ENCODE measurements around the gene SCUBE1. TPM values are rescaled to one million over a fixed set of nuclear protein-coding genes. Genes with fewer than 3 reads are reported as not detected.

The SCUBE1 gene
- total and polyA plus RNA-seq, 2 experiments from 2014 or later: 0.81 to 3.2 TPM

DNA sequence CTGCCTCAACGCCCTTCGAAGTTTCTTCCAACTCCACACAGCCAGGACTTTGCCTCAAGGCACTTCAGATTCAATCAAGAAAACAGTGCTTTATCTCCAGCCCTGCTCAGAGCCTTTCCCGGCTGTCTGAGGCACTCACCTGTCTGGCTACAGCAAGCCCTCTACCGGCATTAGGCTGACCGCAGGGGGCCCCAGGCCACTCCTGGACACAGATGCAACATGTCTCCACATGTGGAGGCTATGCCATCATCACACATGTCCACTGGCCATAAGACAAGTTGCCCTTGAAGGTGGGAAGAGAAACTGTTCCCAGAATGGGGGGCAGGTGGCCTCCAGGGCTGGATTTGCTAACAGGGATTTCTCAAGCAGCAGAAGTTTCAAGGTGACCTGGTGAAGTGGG is 10.0 kb downstream of the SCUBE1 start:
- TF ChIP-seq, protein P1, sequence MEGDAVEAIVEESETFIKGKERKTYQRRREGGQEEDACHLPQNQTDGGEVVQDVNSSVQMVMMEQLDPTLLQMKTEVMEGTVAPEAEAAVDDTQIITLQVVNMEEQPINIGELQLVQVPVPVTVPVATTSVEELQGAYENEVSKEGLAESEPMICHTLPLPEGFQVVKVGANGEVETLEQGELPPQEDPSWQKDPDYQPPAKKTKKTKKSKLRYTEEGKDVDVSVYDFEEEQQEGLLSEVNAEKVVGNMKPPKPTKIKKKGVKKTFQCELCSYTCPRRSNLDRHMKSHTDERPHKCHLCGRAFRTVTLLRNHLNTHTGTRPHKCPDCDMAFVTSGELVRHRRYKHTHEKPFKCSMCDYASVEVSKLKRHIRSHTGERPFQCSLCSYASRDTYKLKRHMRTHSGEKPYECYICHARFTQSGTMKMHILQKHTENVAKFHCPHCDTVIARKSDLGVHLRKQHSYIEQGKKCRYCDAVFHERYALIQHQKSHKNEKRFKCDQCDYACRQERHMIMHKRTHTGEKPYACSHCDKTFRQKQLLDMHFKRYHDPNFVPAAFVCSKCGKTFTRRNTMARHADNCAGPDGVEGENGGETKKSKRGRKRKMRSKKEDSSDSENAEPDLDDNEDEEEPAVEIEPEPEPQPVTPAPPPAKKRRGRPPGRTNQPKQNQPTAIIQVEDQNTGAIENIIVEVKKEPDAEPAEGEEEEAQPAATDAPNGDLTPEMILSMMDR (conservative IDR thresholded peaks at IDR 0.05; ENCODE audit: low read depth in 2 of 2): no peak
- TF ChIP-seq EZH2phosphoT487 (IDR thresholded peaks at IDR 0.05; ENCODE audit: unreplicated experiment) (no peak), ZNF331 (CRISPR knock-in tag; IDR thresholded peaks at IDR 0.05; ENCODE audit: low read depth) (no peak), ZNF114 (CRISPR knock-in tag; IDR thresholded peaks at IDR 0.05) (no peak), EZH2 (IDR thresholded peaks at IDR 0.05; ENCODE audit: low read depth, unreplicated experiment) (no peak), NANOG (IDR thresholded peaks at IDR 0.05; ENCODE audit: borderline replicate concordance) (no peak), POLR2AphosphoS5 (IDR thresholded peaks at IDR 0.05; ENCODE audit: low read depth) (no peak), JUNB (IDR thresholded peaks at IDR 0.05; ENCODE audit: unreplicated experiment) (no peak), CREB1 (CRISPR knock-in tag; IDR thresholded peaks at IDR 0.05; ENCODE audit: low read depth) (no peak), STAT1 (IDR thresholded peaks at IDR 0.05; ENCODE audit: unreplicated experiment) (no peak)
- TF ChIP-seq, protein P2, sequence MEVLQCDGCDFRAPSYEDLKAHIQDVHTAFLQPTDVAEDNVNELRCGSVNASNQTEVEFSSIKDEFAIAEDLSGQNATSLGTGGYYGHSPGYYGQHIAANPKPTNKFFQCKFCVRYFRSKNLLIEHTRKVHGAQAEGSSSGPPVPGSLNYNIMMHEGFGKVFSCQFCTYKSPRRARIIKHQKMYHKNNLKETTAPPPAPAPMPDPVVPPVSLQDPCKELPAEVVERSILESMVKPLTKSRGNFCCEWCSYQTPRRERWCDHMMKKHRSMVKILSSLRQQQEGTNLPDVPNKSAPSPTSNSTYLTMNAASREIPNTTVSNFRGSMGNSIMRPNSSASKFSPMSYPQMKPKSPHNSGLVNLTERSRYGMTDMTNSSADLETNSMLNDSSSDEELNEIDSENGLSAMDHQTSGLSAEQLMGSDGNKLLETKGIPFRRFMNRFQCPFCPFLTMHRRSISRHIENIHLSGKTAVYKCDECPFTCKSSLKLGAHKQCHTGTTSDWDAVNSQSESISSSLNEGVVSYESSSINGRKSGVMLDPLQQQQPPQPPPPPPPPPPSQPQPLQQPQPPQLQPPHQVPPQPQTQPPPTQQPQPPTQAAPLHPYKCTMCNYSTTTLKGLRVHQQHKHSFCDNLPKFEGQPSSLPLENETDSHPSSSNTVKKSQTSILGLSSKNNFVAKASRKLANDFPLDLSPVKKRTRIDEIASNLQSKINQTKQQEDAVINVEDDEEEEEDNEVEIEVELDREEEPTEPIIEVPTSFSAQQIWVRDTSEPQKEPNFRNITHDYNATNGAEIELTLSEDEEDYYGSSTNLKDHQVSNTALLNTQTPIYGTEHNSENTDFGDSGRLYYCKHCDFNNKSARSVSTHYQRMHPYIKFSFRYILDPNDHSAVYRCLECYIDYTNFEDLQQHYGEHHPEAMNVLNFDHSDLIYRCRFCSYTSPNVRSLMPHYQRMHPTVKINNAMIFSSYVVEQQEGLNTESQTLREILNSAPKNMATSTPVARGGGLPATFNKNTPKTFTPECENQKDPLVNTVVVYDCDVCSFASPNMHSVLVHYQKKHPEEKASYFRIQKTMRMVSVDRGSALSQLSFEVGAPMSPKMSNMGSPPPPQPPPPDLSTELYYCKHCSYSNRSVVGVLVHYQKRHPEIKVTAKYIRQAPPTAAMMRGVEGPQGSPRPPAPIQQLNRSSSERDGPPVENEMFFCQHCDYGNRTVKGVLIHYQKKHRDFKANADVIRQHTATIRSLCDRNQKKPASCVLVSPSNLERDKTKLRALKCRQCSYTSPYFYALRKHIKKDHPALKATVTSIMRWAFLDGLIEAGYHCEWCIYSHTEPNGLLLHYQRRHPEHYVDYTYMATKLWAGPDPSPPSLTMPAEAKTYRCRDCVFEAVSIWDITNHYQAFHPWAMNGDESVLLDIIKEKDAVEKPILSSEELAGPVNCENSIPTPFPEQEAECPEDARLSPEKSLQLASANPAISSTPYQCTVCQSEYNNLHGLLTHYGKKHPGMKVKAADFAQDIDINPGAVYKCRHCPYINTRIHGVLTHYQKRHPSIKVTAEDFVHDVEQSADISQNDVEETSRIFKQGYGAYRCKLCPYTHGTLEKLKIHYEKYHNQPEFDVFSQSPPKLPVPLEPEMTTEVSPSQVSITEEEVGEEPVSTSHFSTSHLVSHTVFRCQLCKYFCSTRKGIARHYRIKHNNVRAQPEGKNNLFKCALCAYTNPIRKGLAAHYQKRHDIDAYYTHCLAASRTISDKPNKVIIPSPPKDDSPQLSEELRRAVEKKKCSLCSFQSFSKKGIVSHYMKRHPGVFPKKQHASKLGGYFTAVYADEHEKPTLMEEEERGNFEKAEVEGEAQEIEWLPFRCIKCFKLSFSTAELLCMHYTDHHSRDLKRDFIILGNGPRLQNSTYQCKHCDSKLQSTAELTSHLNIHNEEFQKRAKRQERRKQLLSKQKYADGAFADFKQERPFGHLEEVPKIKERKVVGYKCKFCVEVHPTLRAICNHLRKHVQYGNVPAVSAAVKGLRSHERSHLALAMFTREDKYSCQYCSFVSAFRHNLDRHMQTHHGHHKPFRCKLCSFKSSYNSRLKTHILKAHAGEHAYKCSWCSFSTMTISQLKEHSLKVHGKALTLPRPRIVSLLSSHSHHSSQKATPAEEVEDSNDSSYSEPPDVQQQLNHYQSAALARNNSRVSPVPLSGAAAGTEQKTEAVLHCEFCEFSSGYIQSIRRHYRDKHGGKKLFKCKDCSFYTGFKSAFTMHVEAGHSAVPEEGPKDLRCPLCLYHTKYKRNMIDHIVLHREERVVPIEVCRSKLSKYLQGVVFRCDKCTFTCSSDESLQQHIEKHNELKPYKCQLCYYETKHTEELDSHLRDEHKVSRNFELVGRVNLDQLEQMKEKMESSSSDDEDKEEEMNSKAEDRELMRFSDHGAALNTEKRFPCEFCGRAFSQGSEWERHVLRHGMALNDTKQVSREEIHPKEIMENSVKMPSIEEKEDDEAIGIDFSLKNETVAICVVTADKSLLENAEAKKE (CRISPR knock-in tag; IDR thresholded peaks at IDR 0.05): no peak
- TF ChIP-seq, protein P3, sequence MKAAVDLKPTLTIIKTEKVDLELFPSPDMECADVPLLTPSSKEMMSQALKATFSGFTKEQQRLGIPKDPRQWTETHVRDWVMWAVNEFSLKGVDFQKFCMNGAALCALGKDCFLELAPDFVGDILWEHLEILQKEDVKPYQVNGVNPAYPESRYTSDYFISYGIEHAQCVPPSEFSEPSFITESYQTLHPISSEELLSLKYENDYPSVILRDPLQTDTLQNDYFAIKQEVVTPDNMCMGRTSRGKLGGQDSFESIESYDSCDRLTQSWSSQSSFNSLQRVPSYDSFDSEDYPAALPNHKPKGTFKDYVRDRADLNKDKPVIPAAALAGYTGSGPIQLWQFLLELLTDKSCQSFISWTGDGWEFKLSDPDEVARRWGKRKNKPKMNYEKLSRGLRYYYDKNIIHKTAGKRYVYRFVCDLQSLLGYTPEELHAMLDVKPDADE (IDR thresholded peaks at IDR 0.05): no peak
- TF ChIP-seq, protein P4, sequence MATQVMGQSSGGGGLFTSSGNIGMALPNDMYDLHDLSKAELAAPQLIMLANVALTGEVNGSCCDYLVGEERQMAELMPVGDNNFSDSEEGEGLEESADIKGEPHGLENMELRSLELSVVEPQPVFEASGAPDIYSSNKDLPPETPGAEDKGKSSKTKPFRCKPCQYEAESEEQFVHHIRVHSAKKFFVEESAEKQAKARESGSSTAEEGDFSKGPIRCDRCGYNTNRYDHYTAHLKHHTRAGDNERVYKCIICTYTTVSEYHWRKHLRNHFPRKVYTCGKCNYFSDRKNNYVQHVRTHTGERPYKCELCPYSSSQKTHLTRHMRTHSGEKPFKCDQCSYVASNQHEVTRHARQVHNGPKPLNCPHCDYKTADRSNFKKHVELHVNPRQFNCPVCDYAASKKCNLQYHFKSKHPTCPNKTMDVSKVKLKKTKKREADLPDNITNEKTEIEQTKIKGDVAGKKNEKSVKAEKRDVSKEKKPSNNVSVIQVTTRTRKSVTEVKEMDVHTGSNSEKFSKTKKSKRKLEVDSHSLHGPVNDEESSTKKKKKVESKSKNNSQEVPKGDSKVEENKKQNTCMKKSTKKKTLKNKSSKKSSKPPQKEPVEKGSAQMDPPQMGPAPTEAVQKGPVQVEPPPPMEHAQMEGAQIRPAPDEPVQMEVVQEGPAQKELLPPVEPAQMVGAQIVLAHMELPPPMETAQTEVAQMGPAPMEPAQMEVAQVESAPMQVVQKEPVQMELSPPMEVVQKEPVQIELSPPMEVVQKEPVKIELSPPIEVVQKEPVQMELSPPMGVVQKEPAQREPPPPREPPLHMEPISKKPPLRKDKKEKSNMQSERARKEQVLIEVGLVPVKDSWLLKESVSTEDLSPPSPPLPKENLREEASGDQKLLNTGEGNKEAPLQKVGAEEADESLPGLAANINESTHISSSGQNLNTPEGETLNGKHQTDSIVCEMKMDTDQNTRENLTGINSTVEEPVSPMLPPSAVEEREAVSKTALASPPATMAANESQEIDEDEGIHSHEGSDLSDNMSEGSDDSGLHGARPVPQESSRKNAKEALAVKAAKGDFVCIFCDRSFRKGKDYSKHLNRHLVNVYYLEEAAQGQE (IDR thresholded peaks at IDR 0.05; ENCODE audit: unreplicated experiment): no peak
- no peaks in the 10 kb centered on the region for H3K36me3 ChIP-seq (ENCODE audit: insufficient read depth)
- H3K79me2 ChIP-seq (replicated peaks; ENCODE audit: insufficient read depth): no peaks in the 10 kb centered on the region
- no peak overlapping the region for H3K4me3 ChIP-seq
- H4K20me1 ChIP-seq (replicated peaks; ENCODE audit: insufficient read depth): no peaks in the 10 kb centered on the region
- H3K27me3 ChIP-seq (ENCODE audit: insufficient read depth): no peaks in the 10 kb centered on the region
- no peak overlapping the region for H3K4me3 Mint-ChIP-seq
- peaks cover 14% of the 10 kb centered on the region for H3K4me1 Mint-ChIP-seq
- H3K27ac Mint-ChIP-seq: no peak overlapping the region
- no peaks in the 10 kb centered on the region for H3K9me2 ChIP-seq (ENCODE audit: insufficient read depth)
- no peak overlapping the region for H3K27ac ChIP-seq (ENCODE audit: low read depth)
- ATAC-seq (no peak), DNase-seq (ENCODE audit: low spot score) (no peak)
- no peak overlapping the region for H3K4me2 ChIP-seq
- no peaks in the 10 kb centered on the region for H3K9me3 Mint-ChIP-seq
- H3F3A ChIP-seq (replicated peaks; ENCODE audit: low read depth): no peaks in the 10 kb centered on the region
- no peak overlapping the region for H2AFZ ChIP-seq
- H3K36me3 Mint-ChIP-seq (ENCODE audit: low read depth): no peaks in the 10 kb centered on the region
- peaks cover 5% of the 10 kb centered on the region for H3K27me3 Mint-ChIP-seq (ENCODE audit: insufficient read depth, low read depth, poor library complexity)
- H3K4me1 ChIP-seq (ENCODE audit: insufficient read depth): no peaks in the 10 kb centered on the region; the same call in 1 of the 2 replicates
